Transverse colon (tissue), 3 donors: ENCODE data around the gene ARPIN.

Source experiments
- POLR2A ChIP-seq: fragments of 450-650 bp; IDR thresholded peaks from one replicate; pipeline ENCODE4 v1.6.1; 2016; ENCODE audit warnings: antibody characterized with exemption, mild to moderate bottlenecking, moderate library complexity
- TF ChIP-seq, protein P1 (sequence below), 5 experiments: fragments of 200-600 bp in 3 of 5; fragments of 450-650 bp in 2 of 5; sonication (generic) in 3 of 5; IDR thresholded peaks; 1 replicate in 2 of 5; 2 replicates in 3 of 5; pipeline ENCODE4 v1.5.1; 2016 to 2017; ENCODE audit warnings: antibody characterized with exemption in 5 of 5, inconsistent platforms in 3 of 5, mild to moderate bottlenecking in 2 of 5, moderate library complexity in 1 of 5

DNA sequence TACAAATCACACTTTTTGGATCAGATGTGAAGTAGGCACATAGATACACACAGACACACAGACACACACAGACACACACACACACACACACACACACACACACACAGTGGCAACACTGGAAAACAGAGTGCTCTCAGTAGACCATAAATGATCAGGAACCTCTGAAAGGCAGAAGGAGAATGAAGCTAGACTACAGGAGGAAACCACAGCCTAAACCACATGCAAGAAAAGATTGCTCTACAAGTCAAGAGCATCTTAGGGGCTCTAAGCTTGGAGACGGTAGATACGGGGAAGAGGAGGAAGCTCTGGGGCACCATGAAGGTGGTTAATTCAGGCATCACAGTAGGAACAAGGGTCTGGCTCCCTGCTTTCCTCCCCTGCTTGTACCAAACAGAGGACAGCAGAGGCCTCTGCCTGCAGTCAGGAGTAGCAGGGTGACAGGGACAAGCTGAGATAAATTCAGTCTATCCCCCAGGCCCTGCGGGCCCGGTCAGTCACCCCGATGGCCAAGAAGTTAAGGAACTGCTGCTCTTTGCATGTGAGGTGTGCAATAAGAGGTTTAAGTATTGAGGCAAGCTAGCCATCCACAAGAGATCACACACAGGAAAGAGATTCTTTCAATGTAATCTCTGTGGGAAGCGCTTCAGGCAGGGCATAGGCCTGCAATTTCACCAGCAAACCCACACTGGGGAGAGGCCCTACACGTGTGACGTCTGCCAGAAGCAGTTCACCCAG, 23.5 kb upstream of the ARPIN start:
- TF ChIP-seq, protein P1, sequence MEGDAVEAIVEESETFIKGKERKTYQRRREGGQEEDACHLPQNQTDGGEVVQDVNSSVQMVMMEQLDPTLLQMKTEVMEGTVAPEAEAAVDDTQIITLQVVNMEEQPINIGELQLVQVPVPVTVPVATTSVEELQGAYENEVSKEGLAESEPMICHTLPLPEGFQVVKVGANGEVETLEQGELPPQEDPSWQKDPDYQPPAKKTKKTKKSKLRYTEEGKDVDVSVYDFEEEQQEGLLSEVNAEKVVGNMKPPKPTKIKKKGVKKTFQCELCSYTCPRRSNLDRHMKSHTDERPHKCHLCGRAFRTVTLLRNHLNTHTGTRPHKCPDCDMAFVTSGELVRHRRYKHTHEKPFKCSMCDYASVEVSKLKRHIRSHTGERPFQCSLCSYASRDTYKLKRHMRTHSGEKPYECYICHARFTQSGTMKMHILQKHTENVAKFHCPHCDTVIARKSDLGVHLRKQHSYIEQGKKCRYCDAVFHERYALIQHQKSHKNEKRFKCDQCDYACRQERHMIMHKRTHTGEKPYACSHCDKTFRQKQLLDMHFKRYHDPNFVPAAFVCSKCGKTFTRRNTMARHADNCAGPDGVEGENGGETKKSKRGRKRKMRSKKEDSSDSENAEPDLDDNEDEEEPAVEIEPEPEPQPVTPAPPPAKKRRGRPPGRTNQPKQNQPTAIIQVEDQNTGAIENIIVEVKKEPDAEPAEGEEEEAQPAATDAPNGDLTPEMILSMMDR (IDR thresholded peaks at IDR 0.05) = no peak
- TF ChIP-seq POLR2A = no peak
